Testis (tissue), 3 donors: ENCODE results near the gene DUSP7. TPM values are rescaled to one million over a fixed set of nuclear protein-coding genes. Genes with fewer than 3 reads are reported as not detected.

ENCODE experiments used
- polyA plus RNA-seq: library from polyadenylated mRNA; stranded (reverse); fragments of 350-450 nt; fragmentation: Illumina TruSeq; extraction: RNeasy Lipid Tissue Mini Kit (QIAGEN cat#74804); gene quantifications from one replicate; pipeline ENCODE4 v1.2.3, GENCODE V29; 2014; ENCODE audit warnings: low read depth, low replicate concordance; ENCODE audit not compliant: insufficient read depth
- total RNA-seq, 2 donors: library from RNA; depleted of rRNA; stranded (reverse); fragments of >200 nt; gene quantifications; one replicate each; pipeline ENCODE4 v1.2.3, GENCODE V29; 2016

DUSP7 gene
- total and polyA plus RNA-seq, 3 donors from 2014 or later: 25.1 to 48.8 (median 40.6) TPM

Other genes with a start within 250 kb of the DUSP7 start
- 10 to 100 TPM; 20.1 to 78.0 TPM for gene IQCF2, start 195.0 kb downstream of the DUSP7 start, total RNA-seq
- 65.9 TPM for gene IQCF2, start 195.0 kb downstream of the DUSP7 start, polyA plus RNA-seq
- gene IQCF5, start 181.0 kb downstream of the DUSP7 start, total RNA-seq: 100 to 1,000 TPM in 1 of 2 donors, 10 to 100 TPM in 1; 34.3 to 114 TPM
- gene IQCF5, start 181.0 kb downstream of the DUSP7 start, polyA plus RNA-seq: 78.9 TPM
- gene IQCF1, start 153.2 kb downstream of the DUSP7 start, total RNA-seq: 10 to 100 TPM; 35.3 to 90.1 TPM
- 110 TPM for gene IQCF1, start 153.2 kb downstream of the DUSP7 start, polyA plus RNA-seq
- gene RRP9, start 114.7 kb downstream of the DUSP7 start, total RNA-seq: 10 to 100 TPM; 11.6 to 18.1 TPM
- gene RRP9, start 114.7 kb downstream of the DUSP7 start, polyA plus RNA-seq: 18.7 TPM
- 10 to 100 TPM; 17.5 to 24.7 TPM for gene PARP3, start 114.2 kb downstream of the DUSP7 start, total RNA-seq
- 18.2 TPM for gene PARP3, start 114.2 kb downstream of the DUSP7 start, polyA plus RNA-seq
- gene GPR62, start 101.2 kb downstream of the DUSP7 start, total RNA-seq: under 1 TPM; 0.39 to 0.50 TPM
- 0.18 TPM for gene GPR62, start 101.2 kb downstream of the DUSP7 start, polyA plus RNA-seq
- 10 to 100 TPM; 47.1 to 54.1 TPM for gene PCBP4, start 89.1 kb downstream of the DUSP7 start, total RNA-seq
- 35.8 TPM for gene PCBP4, start 89.1 kb downstream of the DUSP7 start, polyA plus RNA-seq
- 10 to 100 TPM; 26.7 to 27.1 TPM for gene ABHD14B, start 82.5 kb downstream of the DUSP7 start, total RNA-seq
- gene ABHD14B, start 82.5 kb downstream of the DUSP7 start, polyA plus RNA-seq: 26.0 TPM
- 10 to 100 TPM; 38.9 to 51.6 TPM for gene ABHD14A, start 81.5 kb downstream of the DUSP7 start, total RNA-seq
- gene ABHD14A, start 81.5 kb downstream of the DUSP7 start, polyA plus RNA-seq: 27.7 TPM
- gene ACY1, start 73.0 kb downstream of the DUSP7 start, total RNA-seq: 10 to 100 TPM; 16.0 to 17.1 TPM
- 26.7 TPM for gene ACY1, start 73.0 kb downstream of the DUSP7 start, polyA plus RNA-seq
- gene RPL29, start 60.7 kb downstream of the DUSP7 start, total RNA-seq: 100 to 1,000 TPM; 491 to 999 TPM
- gene RPL29, start 60.7 kb downstream of the DUSP7 start, polyA plus RNA-seq: 965 TPM
- gene POC1A, start 97.9 kb upstream of the DUSP7 start, total RNA-seq: 10 to 100 TPM; 16.7 to 21.7 TPM
- 36.1 TPM for gene POC1A, start 97.9 kb upstream of the DUSP7 start, polyA plus RNA-seq
- 10 to 100 TPM; 49.9 to 51.4 TPM for gene ALAS1, start 141.6 kb upstream of the DUSP7 start, total RNA-seq
- 54.2 TPM for gene ALAS1, start 141.6 kb upstream of the DUSP7 start, polyA plus RNA-seq
- gene TLR9, start 169.1 kb upstream of the DUSP7 start, total RNA-seq: under 1 TPM; 0.08 to 0.25 TPM
- 0.20 TPM for gene TLR9, start 169.1 kb upstream of the DUSP7 start, polyA plus RNA-seq
- 10 to 100 TPM; 36.5 to 58.1 TPM for gene TWF2, start 182.6 kb upstream of the DUSP7 start, total RNA-seq
- gene TWF2, start 182.6 kb upstream of the DUSP7 start, polyA plus RNA-seq: 30.0 TPM
- gene PPM1M, start 189.2 kb upstream of the DUSP7 start, total RNA-seq: 10 to 100 TPM; 12.9 to 15.2 TPM
- gene PPM1M, start 189.2 kb upstream of the DUSP7 start, polyA plus RNA-seq: 22.2 TPM
- 10 to 100 TPM; 76.1 to 85.7 TPM for gene WDR82, start 222.1 kb upstream of the DUSP7 start, total RNA-seq
- 80.9 TPM for gene WDR82, start 222.1 kb upstream of the DUSP7 start, polyA plus RNA-seq
- gene GLYCTK, start 231.3 kb upstream of the DUSP7 start, total RNA-seq: 10 to 100 TPM in 1 of 2 donors, 1 to 10 TPM in 1; 9.7 to 15.6 TPM
- gene GLYCTK, start 231.3 kb upstream of the DUSP7 start, polyA plus RNA-seq: 6.3 TPM